HG03175 (cell line): ENCODE results near the gene SRSF9.
"Not testable (repeated sequence)": the region's sequence is repeated elsewhere in the genome, so short reads cannot be mapped to it uniquely, and the experiment has no call there.

Experiments used
- ATAC-seq: cut with Tn5 transposase; IDR thresholded peaks from one replicate; pipeline ENCODE4 v1.9.1; 2021; ENCODE audit warnings: mild to moderate bottlenecking, moderate library complexity; ENCODE audit not compliant: unreplicated experiment

SRSF9 gene

GRCh38 chr12:120453060-120453750, 16.3 kb downstream of the SRSF9 start:
- no peak for ATAC-seq

- ATAC-seq, result not testable (repeated sequence)
These were observed 17.0 kb downstream of the SRSF9 start for GRCh38 chr12:120452524-120452923.

DNA sequence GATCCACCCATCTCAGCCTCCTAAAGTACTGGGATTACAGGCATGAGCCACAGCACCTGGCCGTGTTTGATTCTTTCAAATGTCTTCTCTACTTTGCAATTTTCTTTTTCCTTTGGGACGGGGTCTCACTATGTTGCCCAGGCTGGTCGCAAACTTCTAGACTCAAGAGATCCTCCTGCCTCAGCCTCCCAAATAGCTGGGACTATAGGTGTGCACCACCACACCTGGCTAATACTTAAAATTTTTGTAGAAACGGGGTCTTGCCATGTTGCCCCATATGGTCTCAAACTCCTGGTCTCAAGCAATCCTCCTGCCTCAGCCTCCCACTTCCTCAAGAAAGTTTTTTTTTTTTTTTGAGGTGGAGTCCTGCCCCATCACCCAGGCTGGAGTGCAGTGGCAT, 21.6 kb downstream of the SRSF9 start:
- no peak for ATAC-seq

- ATAC-seq, result not testable (repeated sequence)
These were observed 22.7 kb downstream of the SRSF9 start for GRCh38 chr12:120446844-120447178.

- ATAC-seq, result peak; percentile 91
These were observed 23.4 kb downstream of the SRSF9 start, which contains the start of the genes GATC and TRIAP1 for GRCh38 chr12:120445911-120446843. TSS of gene GATC (plus strand) at chr12:120446444. CDS start at chr12:120446481, 37 bp downstream. TSS of gene TRIAP1 (minus strand) at chr12:120446384. CDS start at chr12:120446372, 12 bp downstream.

- no peak for ATAC-seq
These were observed 24.9 kb downstream of the SRSF9 start for GRCh38 chr12:120444676-120445075.

GRCh38 chr12:120439646-120440247, 29.8 kb downstream of the SRSF9 start:
- ATAC-seq, result peak; percentile 31

- no peak for ATAC-seq
These were observed 30.9 kb downstream of the SRSF9 start for GRCh38 chr12:120438495-120439198.

DNA sequence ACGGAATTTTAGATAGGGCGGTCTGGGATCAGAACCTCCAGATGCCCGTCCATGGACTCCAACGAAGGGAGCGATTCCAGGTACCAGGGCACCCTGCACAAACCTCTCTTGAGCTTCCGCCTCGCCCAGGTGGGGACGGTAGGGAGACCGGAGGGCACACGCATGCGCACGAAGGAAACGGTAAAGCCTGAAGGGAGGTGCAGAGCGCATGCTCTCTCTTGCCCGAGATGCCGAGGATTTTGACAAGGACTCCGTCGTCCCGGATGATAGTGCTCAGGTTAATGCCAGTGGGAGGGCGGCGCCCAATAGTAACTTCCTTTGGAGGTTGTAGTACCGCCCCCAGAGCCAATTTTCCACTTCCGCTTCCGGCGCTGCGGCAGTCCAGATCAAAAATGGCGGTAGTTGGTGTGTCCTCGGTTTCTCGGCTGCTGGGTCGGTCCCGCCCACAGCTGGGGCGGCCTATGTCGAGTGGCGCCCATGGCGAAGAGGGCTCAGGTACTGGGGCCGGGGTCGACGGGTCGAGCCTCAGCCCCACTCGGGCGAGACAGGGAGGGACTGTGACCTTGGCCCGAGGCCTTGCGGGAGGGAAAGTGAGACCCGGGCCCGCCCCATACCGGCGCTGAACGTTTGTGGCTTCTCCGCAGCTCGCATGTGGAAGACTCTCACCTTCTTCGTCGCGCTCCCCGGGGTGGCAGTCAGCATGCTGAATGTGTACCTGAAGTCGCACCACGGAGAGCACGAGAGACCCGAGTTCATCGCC, 31.6 kb downstream of the SRSF9 start, which contains the start of gene COX6A1:
COX6A1 (plus strand) TSS at position 379 of the 760 bp plus-strand sequence; CDS start at position 393, 14 bp downstream.
- peak; percentile 92 for ATAC-seq

DNA sequence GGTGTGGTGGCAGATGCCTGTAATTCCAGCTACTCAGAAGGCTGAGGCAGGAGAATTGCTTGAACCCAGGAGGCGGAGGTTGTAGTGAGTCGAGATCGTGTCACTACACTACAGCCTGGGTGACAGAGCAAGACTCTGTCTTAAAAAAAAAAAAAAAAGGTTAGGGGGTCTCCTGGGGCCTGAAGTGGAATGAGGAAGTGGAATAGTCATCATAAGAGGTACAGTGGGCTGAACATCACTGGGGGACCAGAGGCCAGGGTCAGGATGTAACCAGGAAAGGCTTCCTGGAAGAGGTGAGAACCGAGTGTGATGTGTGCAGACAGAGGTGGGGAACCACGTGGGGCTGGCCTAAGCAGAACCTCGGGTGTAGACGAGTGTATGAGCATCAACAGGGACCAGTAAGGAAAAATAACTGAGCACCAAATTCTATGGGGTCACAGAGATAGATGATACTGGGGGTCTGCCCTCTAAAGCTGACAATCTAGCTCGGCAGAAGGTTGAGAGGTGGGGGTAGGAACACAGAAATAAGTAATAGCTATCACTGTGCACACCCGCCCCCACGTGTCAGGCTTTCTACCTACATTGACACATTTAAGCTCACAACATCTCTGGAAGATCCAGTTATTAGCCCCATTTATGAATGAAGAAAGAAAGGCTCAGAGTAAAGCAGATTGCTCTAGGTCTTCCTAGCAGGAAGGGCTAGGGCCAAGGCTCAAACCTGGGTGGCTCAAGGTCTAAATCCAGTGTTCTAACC, 36.6 kb downstream of the SRSF9 start:
- ATAC-seq, result no peak

GRCh38 chr12:120429368-120429767, 40.2 kb downstream of the SRSF9 start:
- ATAC-seq, result no peak

DNA sequence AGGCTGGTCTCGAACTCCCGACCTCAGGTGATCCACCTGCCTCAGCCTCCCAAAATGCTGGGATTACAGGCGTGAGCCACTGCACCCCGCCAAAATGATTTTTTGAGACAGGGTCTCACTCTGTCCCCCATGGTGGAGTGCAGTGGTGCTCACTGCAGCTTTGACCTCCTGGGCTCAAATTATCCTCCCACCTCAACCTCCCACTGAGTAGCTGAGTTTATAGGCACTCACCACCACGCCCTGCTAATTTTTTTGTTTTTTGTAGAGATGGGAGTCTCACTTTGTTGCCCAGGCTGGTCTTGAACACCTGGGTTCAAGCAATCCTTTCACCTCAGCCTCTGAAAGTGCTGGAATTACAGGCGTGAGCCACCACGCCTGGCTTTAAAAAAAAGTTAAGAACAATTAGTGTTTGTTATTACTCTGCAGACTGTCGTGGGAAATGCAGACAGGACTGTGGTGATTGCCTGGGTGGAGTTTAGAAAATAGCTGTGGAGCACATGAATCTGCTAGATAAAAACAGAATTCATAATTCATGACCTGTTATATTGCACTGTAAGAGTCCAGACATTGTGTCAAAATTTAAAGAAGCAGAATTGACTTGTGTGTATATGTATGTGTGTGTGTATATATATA, 40.8 kb downstream of the SRSF9 start:
- ATAC-seq, result no peak

- no peak for ATAC-seq
These were observed 43.8 kb downstream of the SRSF9 start for GRCh38 chr12:120425797-120426196.

- no peak for ATAC-seq
These were observed 46.6 kb downstream of the SRSF9 start for GRCh38 chr12:120422892-120423456.

- ATAC-seq, result no peak
These were observed 47.8 kb downstream of the SRSF9 start for GRCh38 chr12:120421701-120422100.

DNA sequence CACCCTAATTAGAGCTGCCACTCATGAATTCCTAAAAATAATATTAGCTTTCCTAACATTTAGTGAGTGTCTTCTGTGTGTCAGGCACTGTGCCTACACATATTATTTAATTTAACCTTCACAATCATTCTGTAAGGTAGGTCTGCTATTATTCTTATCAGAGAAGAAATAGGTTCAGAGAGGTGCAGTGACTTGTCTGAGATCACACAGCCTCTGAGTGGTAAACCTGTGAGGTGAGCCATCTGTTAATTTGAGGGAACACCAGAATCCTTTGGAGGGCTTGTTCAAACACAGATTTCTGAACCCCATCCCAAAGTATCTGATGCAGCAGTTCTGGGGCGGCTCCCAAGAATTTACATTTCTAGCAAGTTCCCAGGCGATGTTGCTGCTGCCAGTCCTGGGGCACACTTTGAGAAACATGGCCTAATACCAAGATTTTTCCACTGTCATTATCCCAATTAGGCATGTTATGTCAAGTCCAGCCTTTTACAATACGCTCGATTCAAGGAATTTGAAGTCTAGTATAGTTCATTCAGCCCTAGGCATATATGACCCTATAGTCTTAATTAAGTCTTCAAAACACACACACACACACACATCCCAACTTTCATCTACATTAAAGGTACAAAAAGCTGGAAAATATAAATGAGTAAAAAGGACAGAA, 51.5 kb downstream of the SRSF9 start:
- no peak for ATAC-seq

GRCh38 chr12:120416490-120417216, 52.9 kb downstream of the SRSF9 start:
- ATAC-seq, result no peak
